Measurements from ENCODE around the gene POU2F3.

DNA sequence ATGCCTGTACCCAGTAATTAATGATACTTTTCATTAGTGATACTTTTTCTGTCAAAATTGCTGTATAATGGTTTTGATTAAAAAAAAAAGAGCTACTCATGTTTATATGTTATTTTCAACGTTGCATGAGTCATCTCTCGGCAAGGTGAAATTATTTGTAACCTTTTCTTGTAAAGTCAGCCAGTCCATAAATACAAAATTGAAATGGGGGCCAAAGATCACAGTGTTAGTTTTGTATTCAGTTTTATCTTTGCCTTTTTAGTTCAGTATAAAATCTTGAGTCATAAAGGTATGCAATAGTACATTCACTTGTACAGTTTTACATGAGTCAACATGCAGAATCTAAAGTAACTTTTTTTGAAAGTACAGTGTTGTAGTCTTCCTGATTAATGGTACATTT is 100.6 kb downstream of the POU2F3 start:
- TF ChIP-seq CTCF (tag by site-specific recombination; IDR thresholded peaks at IDR 0.05) (no peak), ATF2 (tag by site-specific recombination; IDR thresholded peaks at IDR 0.05; ENCODE audit: low read depth) (no peak)
